Heart left ventricle (tissue), 16 donors: ENCODE measurements around the gene STAB1. TPM values are rescaled to one million over a fixed set of nuclear protein-coding genes. Genes with fewer than 3 reads are reported as not detected.

ENCODE experiments used
- ATAC-seq, 4 donors: fragments of 200-7000 bp; cut with Tn5 transposase; one replicate each; pipeline ENCODE4 v1.9.1; 2020 to 2022; ENCODE audit warnings: moderate library complexity in 4 of 4, mild to moderate bottlenecking in 3 of 4, moderate number of reproducible peaks in 1 of 4
- DNase-seq, 5 donors: peaks; one replicate each; pipeline ENCODE4 v3.0.0-alpha.2; 2020
- H3K27ac ChIP-seq, 12 donors: fragments of 200-600 bp; sonication (generic) in 4 of 12; one replicate each; pipeline versions ENCODE4 v1.5.0 to v1.8.0; 2016 to 2022; ENCODE audit warnings: mild to moderate bottlenecking in 2 of 12
- H3K27me3 ChIP-seq, 9 donors: fragments of 200-600 bp; sonication (generic) in 2 of 9; one replicate each; pipeline versions ENCODE4 v1.5.1 to v1.8.0; 2016 to 2022; ENCODE audit warnings: mild to moderate bottlenecking in 3 of 9
- H3K36me3 ChIP-seq, 9 donors: fragments of 200-600 bp; sonication (generic) in 2 of 9; one replicate each; pipeline versions ENCODE4 v1.5.0 to v1.8.0; 2018 to 2022; ENCODE audit warnings: mild to moderate bottlenecking in 2 of 9
- H3K4me1 ChIP-seq, 12 donors: fragments of 200-600 bp; sonication (generic) in 4 of 12; one replicate each; pipeline versions ENCODE4 v1.5.0 to v1.8.0; 2016 to 2022; ENCODE audit warnings: mild to moderate bottlenecking in 3 of 12
- H3K4me3 ChIP-seq, 12 donors: fragments of 200-600 bp; sonication (generic) in 4 of 12; one replicate each; pipeline versions ENCODE4 v1.5.0 to v1.8.0; 2017 to 2022; ENCODE audit warnings: mild to moderate bottlenecking in 9 of 12, moderate library complexity in 4 of 12
- H3K9me3 ChIP-seq, 12 donors: fragments of 200-600 bp; sonication (generic) in 4 of 12; one replicate each; pipeline versions ENCODE4 v1.5.0 to v1.8.0; 2016 to 2022; ENCODE audit warnings: mild to moderate bottlenecking in 1 of 12
- CTCF ChIP-seq, 12 donors: fragments of 200-600 bp; sonication (generic) in 4 of 12; IDR thresholded peaks; one replicate each; pipeline versions ENCODE4 v1.5.0 to v1.8.0; 2018 to 2022; ENCODE audit warnings: antibody characterized with exemption in 12 of 12, mild to moderate bottlenecking in 5 of 12
- POLR2A ChIP-seq, 2 donors: fragments of 450-650 bp; IDR thresholded peaks; one replicate each; pipeline ENCODE4 v1.6.1; 2017; ENCODE audit warnings: antibody characterized with exemption in 2 of 2, mild to moderate bottlenecking in 2 of 2, moderate library complexity in 2 of 2
- WGBS, 4 donors: extraction: QIAGEN DNeasy Blood & Tissue Kit in 2 of 4; methylation state at CpG; one replicate each; pipeline versions ENCODE4 v1.1.5 to v1.1.7; 2013 to 2018; 5-methylcytosine and 5-hydroxymethylcytosine counted together
- intact Hi-C, 10 donors: fragments of 100-400 bp; cut with DNase I; formaldehyde crosslinking; loops; one replicate each; pipeline versions ENCODE4 v1.11.1 to v1.14.2; 2022
- polyA plus RNA-seq, 2 donors: library from polyadenylated mRNA; stranded (reverse); fragments of 200-250 nt; gene quantifications; one replicate each; pipeline ENCODE4 v1.2.3, GENCODE V29; 2013
- total RNA-seq, 9 donors: library from RNA; depleted of rRNA in 2 of 9; stranded (reverse); fragments of >200 nt in 2 of 9; fragmentation: NEBNext Ultra II Directional in 3 of 9; extraction: Animal tissue kit (Norgen Biotek cat#: 25700) in 3 of 9; gene quantifications; one replicate each; pipeline versions ENCODE4 v1.1.0 to v1.2.4, GENCODE V29; 2016 to 2023
- donor health status: ischemic (EF 13 %, LVEDD 7.1; RV severe dilation, severe dysfunction).
- donor health status: healthy with polysubstance abuse.
- donor health status: DM: no; HTN: yes; CAD: no.
- donor health status: DM: no; HTN: no; CAD: no.
- donor health status: ischemic (EF 25% LVEDD 6.9; RV normal size, moderate dysfunction).
- donor health status: ischemic (EF 25% LVEDD 5.7; RV mildly dilated, moderate dysfunction).
- donor health status: healthy.
- donor health status: DM: yes; HTN: yes; CAD: no.
- donor health status: ischemic (EF 35%, LVEDD 5.7; RV mildly dilated, moderate dysfunction).
- donor health status: nonischemic (EF 11% LVEDD 7.7; RV severe dilation, severe dysfunction).
- donor health status: DM: yes; HTN: yes; CAD: no.
- donor health status: PGD.
- donor health status: ischemic (EF 29% LVEDD 5.4; RV normal size, mild dysfunction).
- donor health status: nonischemic (EF 23%, LVEDD 6.1; RV moderate dilation, normal function).

Gene STAB1
- total and polyA plus RNA-seq, 11 donors, result 34.1 to 351 (median 50.6) TPM

- 94 to 96% (median 96%) methylated on average over 53 to 59 of the region's 59 CpGs for WGBS, 4 donors
- intact Hi-C loops, result loop anchor here in 1 of 10 donors (5.0 kb wide), 1 partner anchor 39 kb away; no protein-coding TSS in a partner anchor
- Histone ChIP-seq H3K4me3 (no peak overlapping the region), H3K27me3 (no peaks in the 10 kb centered on the region), H3K9me3 (no peaks in the 10 kb centered on the region), H3K36me3 (peaks cover 0 to 91% (median 77%) of the 10 kb centered on the region in 9 donors), H3K4me1 (peaks cover 8 to 67% (median 43%) of the 10 kb centered on the region in 12 donors), H3K27ac (peak overlapping the region in 1 of 12 donors; percentile 25)
- ATAC-seq (no peak), DNase-seq (no peak)
- TF ChIP-seq CTCF (IDR thresholded peaks at IDR 0.05) (no peak), POLR2A (IDR thresholded peaks at IDR 0.05) (no peak)
Observed at GRCh38 chr3:52487788-52488691, 7.1 kb upstream of the STAB1 start.

- Histone ChIP-seq H3K4me3 (no peak overlapping the region), H3K9me3 (no peaks in the 10 kb centered on the region), H3K27me3 (no peaks in the 10 kb centered on the region), H3K27ac (peak overlapping the region in 1 of 12 donors; percentile 25), H3K36me3 (peaks cover 0 to 90% (median 76%) of the 10 kb centered on the region in 9 donors), H3K4me1 (peaks cover 8 to 67% (median 39%) of the 10 kb centered on the region in 12 donors)
- ATAC-seq (no peak), DNase-seq (no peak)
- intact Hi-C loops, result loop anchor here in 1 of 10 donors (5.0 kb wide), 1 partner anchor 39 kb away; no protein-coding TSS in a partner anchor
- no peak for TF ChIP-seq CTCF (IDR thresholded peaks at IDR 0.05)
- no peak for TF ChIP-seq POLR2A (IDR thresholded peaks at IDR 0.05)
- 63 to 85% (median 74%) methylated on average over 2 to 3 of the region's 3 CpGs for WGBS, 4 donors
Observed at GRCh38 chr3:52488746-52489145, 6.4 kb upstream of the STAB1 start.

GRCh38 chr3:52489453-52489852 is 5.7 kb upstream of the STAB1 start:
- Histone ChIP-seq H3K36me3 (peaks cover 0 to 89% (median 76%) of the 10 kb centered on the region in 9 donors), H3K27me3 (no peaks in the 10 kb centered on the region), H3K27ac (peak overlapping the region in 6 of 12 donors; percentile 65 to 87 (median 80)), H3K4me1 (peaks cover 6 to 67% (median 38%) of the 10 kb centered on the region in 12 donors), H3K9me3 (no peaks in the 10 kb centered on the region), H3K4me3 (no peak overlapping the region)
- DNase-seq (peak in 1 of 5 donors; percentile 61), ATAC-seq (no peak)
- intact Hi-C loops, result loop anchor here in 1 of 10 donors (5.0 kb wide), 1 partner anchor 38 kb away; no protein-coding TSS in a partner anchor
- WGBS, 4 donors, result 88 to 100% (median 95%) methylated on average over 3 to 18 of the region's 18 CpGs
- TF ChIP-seq CTCF (IDR thresholded peaks at IDR 0.05) (no peak), POLR2A (IDR thresholded peaks at IDR 0.05) (no peak)
